ENCODE measurements around the gene TBL2.
"Not testable (repeated sequence)": the region's sequence is repeated elsewhere in the genome, so short reads cannot be mapped to it uniquely, and the experiment has no call there.

Gene TBL2

DNA sequence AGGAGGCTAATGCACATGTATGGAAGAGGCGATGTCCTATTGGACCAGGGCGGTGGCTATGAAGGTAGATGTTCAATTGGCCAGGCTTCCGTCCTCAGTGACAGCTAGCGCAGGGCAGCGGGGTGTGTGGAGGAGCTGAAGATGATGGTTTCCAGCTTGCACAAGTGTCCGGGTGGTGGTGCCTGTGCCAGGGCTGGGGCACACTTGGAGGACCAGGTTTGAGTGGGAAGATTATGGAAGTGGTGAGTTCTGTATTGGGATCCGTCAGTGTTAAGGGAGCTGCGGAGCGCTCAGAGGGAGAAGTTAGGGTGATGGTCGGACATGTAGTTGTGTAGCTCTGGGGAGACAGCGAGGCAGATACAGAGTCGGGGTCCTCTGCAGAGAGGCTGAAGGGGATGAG, 8.5 kb upstream of the TBL2 start:
- TF ChIP-seq, protein P1, sequence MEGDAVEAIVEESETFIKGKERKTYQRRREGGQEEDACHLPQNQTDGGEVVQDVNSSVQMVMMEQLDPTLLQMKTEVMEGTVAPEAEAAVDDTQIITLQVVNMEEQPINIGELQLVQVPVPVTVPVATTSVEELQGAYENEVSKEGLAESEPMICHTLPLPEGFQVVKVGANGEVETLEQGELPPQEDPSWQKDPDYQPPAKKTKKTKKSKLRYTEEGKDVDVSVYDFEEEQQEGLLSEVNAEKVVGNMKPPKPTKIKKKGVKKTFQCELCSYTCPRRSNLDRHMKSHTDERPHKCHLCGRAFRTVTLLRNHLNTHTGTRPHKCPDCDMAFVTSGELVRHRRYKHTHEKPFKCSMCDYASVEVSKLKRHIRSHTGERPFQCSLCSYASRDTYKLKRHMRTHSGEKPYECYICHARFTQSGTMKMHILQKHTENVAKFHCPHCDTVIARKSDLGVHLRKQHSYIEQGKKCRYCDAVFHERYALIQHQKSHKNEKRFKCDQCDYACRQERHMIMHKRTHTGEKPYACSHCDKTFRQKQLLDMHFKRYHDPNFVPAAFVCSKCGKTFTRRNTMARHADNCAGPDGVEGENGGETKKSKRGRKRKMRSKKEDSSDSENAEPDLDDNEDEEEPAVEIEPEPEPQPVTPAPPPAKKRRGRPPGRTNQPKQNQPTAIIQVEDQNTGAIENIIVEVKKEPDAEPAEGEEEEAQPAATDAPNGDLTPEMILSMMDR (conservative IDR thresholded peaks at IDR 0.05; ENCODE audit: low read length) = no peak
- TF ChIP-seq EZH2phosphoT487 (IDR thresholded peaks at IDR 0.05; ENCODE audit: borderline replicate concordance) = no peak
- H3K4me1 ChIP-seq (ENCODE audit: insufficient read depth, low read length, poor library complexity, severe bottlenecking) = no peaks in the 10 kb centered on the region
- no peak overlapping the region for H3K4me2 ChIP-seq (ENCODE audit: low read depth, low read length, poor library complexity, severe bottlenecking)
- H2AFZ ChIP-seq (ENCODE audit: low read length) = no peak overlapping the region
- H3F3A ChIP-seq (ENCODE audit: low read depth) = no peaks in the 10 kb centered on the region
- no peaks in the 10 kb centered on the region for H3K9me3 ChIP-seq (ENCODE audit: insufficient read depth, low read depth, low read length)
- no peaks in the 10 kb centered on the region for H3K79me2 ChIP-seq (ENCODE audit: insufficient read depth, low read length)
- no peaks in the 10 kb centered on the region for H3K36me3 ChIP-seq (ENCODE audit: insufficient read depth, low read length)
- no peaks in the 10 kb centered on the region for H3K9me2 ChIP-seq (replicated peaks; ENCODE audit: low read depth, low read length)
- no peak overlapping the region for H3K9ac ChIP-seq (ENCODE audit: low read depth, low read length, poor library complexity, severe bottlenecking)
- no peaks in the 10 kb centered on the region for H4K20me1 ChIP-seq (ENCODE audit: insufficient read depth, low read length, poor library complexity, severe bottlenecking)
- H3K4me3 ChIP-seq (ENCODE audit: low read length, poor library complexity, severe bottlenecking) = no peak overlapping the region
- no peaks in the 10 kb centered on the region for H3K27me3 ChIP-seq (ENCODE audit: insufficient read depth, low read length, poor library complexity, severe bottlenecking)

DNA sequence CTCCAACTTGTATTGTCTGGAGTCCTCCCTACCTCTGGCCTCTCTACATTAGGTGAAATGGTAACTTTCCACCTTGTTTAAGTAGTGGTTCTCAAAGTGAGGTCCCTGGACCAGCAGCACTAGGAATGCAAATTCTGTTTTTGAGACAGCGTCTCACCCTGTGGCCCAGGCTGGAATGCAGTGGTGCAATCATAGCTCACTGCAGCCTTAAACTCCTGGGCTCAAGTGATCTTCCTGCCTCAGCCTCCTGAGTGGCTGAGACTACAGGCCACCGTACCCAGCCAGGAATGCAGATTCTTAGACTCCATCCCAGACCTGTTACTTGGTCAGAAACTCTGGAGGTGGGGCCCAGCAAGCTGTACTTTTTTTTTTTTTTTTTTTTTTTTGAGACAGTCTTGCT, 6.8 kb upstream of the TBL2 start:
- H3K9me3 ChIP-seq (ENCODE audit: insufficient read depth, low read depth, low read length) = no peaks in the 10 kb centered on the region
- H4K20me1 ChIP-seq (ENCODE audit: insufficient read depth, low read length, poor library complexity, severe bottlenecking) = no peaks in the 10 kb centered on the region
- H3F3A ChIP-seq (ENCODE audit: low read depth) = no peaks in the 10 kb centered on the region
- TF ChIP-seq, protein P1 (conservative IDR thresholded peaks at IDR 0.05; ENCODE audit: low read length) = no peak
- no peak for TF ChIP-seq EZH2phosphoT487 (IDR thresholded peaks at IDR 0.05; ENCODE audit: borderline replicate concordance)
- no peaks in the 10 kb centered on the region for H3K9me2 ChIP-seq (replicated peaks; ENCODE audit: low read depth, low read length)
- H3K79me2 ChIP-seq (ENCODE audit: insufficient read depth, low read length) = no peaks in the 10 kb centered on the region
- no peak overlapping the region for H3K4me2 ChIP-seq (ENCODE audit: low read depth, low read length, poor library complexity, severe bottlenecking)
- no peak overlapping the region for H2AFZ ChIP-seq (ENCODE audit: low read length)
- H3K4me3 ChIP-seq (ENCODE audit: low read length, poor library complexity, severe bottlenecking) = no peak overlapping the region
- no peaks in the 10 kb centered on the region for H3K4me1 ChIP-seq (ENCODE audit: insufficient read depth, low read length, poor library complexity, severe bottlenecking)
- H3K36me3 ChIP-seq (ENCODE audit: insufficient read depth, low read length) = no peaks in the 10 kb centered on the region
- no peak overlapping the region for H3K9ac ChIP-seq (ENCODE audit: low read depth, low read length, poor library complexity, severe bottlenecking)
- no peaks in the 10 kb centered on the region for H3K27me3 ChIP-seq (ENCODE audit: insufficient read depth, low read length, poor library complexity, severe bottlenecking)

DNA sequence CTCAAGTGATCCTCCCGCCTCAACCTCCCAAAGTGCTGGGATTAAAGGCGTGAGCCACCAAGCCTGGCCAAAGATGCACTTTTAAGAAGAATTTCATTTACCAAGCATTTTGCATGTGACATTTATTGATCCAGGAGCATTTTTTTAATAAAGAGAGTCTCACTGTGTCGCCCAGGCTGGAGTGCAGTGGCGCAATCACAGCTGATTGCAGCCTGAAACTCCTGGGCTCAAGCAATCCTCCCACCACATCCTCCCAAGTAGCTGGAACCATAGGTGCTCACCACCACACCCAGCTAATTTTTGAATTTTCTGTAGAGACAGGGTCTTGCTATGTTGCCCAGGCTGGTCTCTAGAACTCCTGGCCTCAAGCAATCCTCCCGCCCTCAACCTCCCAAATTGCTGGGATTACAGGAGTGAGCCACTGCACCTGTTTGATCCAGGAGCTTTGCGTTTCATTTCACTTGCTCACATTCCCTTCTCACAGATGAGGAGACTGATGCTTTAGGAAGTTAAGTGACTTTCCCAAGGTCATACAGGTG, 4.4 kb upstream of the TBL2 start:
- no peak overlapping the region for H3K9ac ChIP-seq (ENCODE audit: low read depth, low read length, poor library complexity, severe bottlenecking)
- no peaks in the 10 kb centered on the region for H3K27me3 ChIP-seq (ENCODE audit: insufficient read depth, low read length, poor library complexity, severe bottlenecking)
- no peaks in the 10 kb centered on the region for H3K9me3 ChIP-seq (ENCODE audit: insufficient read depth, low read depth, low read length)
- H3K4me2 ChIP-seq (ENCODE audit: low read depth, low read length, poor library complexity, severe bottlenecking) = no peak overlapping the region
- H3K4me1 ChIP-seq (ENCODE audit: insufficient read depth, low read length, poor library complexity, severe bottlenecking) = peaks cover 4% of the 10 kb centered on the region
- TF ChIP-seq EZH2phosphoT487 (IDR thresholded peaks at IDR 0.05; ENCODE audit: borderline replicate concordance) = no peak
- TF ChIP-seq, protein P1 (conservative IDR thresholded peaks at IDR 0.05; ENCODE audit: low read length) = no peak
- H3F3A ChIP-seq (ENCODE audit: low read depth) = no peaks in the 10 kb centered on the region
- no peak overlapping the region for H3K4me3 ChIP-seq (ENCODE audit: low read length, poor library complexity, severe bottlenecking)
- no peak overlapping the region for H2AFZ ChIP-seq (ENCODE audit: low read length)
- H4K20me1 ChIP-seq (ENCODE audit: insufficient read depth, low read length, poor library complexity, severe bottlenecking) = peaks cover 4% of the 10 kb centered on the region
- H3K36me3 ChIP-seq (ENCODE audit: insufficient read depth, low read length) = no peaks in the 10 kb centered on the region
- peaks cover 6% of the 10 kb centered on the region for H3K79me2 ChIP-seq (ENCODE audit: insufficient read depth, low read length)
- H3K9me2 ChIP-seq (replicated peaks; ENCODE audit: low read depth, low read length) = no peaks in the 10 kb centered on the region

DNA sequence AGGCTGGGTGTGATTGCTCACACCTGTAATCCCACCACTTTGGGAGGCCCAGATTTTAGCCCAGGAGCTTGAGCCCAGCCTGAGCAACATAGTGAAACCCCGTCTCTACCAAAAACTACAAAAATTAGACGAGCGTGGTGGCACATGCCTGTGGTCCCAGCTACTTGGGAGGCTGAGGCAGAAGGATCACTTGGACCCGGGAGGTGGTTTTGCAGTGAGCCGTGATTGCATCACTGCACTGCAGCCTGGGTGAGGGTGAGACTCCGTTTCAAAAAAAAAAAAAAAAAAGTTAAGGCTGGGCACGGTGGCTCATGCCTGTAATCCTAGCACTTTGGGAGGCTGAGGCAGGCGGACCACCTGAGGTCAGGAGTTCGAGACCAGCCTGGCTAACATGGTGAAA, 2.6 kb upstream of the TBL2 start:
- not testable (repeated sequence) for H3K9me2 ChIP-seq (replicated peaks; ENCODE audit: low read depth, low read length); H3K36me3 ChIP-seq (ENCODE audit: insufficient read depth, low read length); H3K4me3 ChIP-seq (ENCODE audit: low read length, poor library complexity, severe bottlenecking)

More for the DNA sequence above, 2.6 kb upstream of the TBL2 start:
- peaks cover 23% of the 10 kb centered on the region for H3K79me2 ChIP-seq (ENCODE audit: insufficient read depth, low read length)
- H2AFZ ChIP-seq (ENCODE audit: low read length); H3K9ac ChIP-seq (ENCODE audit: low read depth, low read length, poor library complexity, severe bottlenecking); H3F3A ChIP-seq (ENCODE audit: low read depth); H3K4me2 ChIP-seq (ENCODE audit: low read depth, low read length, poor library complexity, severe bottlenecking); H3K9me3 ChIP-seq (ENCODE audit: insufficient read depth, low read depth, low read length); H3K27me3 ChIP-seq (ENCODE audit: insufficient read depth, low read length, poor library complexity, severe bottlenecking): not testable (repeated sequence)
- peaks cover 15% of the 10 kb centered on the region for H4K20me1 ChIP-seq (ENCODE audit: insufficient read depth, low read length, poor library complexity, severe bottlenecking)
- H3K4me1 ChIP-seq (ENCODE audit: insufficient read depth, low read length, poor library complexity, severe bottlenecking) = peaks cover 17% of the 10 kb centered on the region
